Measurements from ENCODE around the gene DDHD1.

DNA sequence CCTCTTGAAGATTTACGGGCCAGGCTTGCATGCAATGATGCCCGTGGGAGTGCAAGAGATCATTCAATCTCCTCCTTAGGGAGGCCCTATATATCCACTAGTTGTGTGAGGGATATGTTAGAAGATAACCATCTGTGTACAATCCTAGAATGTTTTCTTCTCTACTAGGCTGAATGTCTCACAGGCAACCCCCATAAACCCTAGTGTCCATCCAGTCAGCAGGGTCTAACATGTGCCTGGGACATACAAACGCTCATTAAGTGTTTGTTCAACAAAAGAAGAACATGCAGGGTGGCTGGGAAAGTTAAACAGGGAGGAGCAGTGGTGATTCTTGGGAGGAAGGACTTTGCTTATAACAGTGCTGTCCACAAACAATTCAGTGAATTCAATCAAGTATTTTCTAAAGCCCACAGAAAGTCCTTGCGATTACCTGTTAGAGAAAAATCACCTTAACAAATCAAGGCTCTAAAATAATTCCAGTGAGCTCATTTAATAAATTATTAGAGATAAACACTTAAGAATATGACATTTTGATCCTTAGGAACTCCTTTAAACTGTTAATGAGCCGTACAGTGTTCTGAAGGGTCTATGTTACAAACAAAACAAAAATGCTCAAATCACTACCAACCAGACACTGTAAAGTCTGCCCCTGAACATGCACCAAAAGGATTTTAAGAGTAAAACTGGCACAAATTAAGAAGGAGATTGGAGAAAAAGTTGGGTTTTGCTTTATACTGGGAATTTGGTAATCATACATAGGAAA lies 105.6 kb downstream of the DDHD1 start:
- TF ChIP-seq, protein P1, sequence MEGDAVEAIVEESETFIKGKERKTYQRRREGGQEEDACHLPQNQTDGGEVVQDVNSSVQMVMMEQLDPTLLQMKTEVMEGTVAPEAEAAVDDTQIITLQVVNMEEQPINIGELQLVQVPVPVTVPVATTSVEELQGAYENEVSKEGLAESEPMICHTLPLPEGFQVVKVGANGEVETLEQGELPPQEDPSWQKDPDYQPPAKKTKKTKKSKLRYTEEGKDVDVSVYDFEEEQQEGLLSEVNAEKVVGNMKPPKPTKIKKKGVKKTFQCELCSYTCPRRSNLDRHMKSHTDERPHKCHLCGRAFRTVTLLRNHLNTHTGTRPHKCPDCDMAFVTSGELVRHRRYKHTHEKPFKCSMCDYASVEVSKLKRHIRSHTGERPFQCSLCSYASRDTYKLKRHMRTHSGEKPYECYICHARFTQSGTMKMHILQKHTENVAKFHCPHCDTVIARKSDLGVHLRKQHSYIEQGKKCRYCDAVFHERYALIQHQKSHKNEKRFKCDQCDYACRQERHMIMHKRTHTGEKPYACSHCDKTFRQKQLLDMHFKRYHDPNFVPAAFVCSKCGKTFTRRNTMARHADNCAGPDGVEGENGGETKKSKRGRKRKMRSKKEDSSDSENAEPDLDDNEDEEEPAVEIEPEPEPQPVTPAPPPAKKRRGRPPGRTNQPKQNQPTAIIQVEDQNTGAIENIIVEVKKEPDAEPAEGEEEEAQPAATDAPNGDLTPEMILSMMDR (IDR thresholded peaks at IDR 0.05), result no peak
- TF ChIP-seq POLR2A (IDR thresholded peaks at IDR 0.05), result no peak

Measured in esophagus squamous epithelium (tissue), 4 donors.